ENCODE measurements around the gene CCND1.

Gene CCND1

GRCh38 chr11:69603111-69603836 is 37.7 kb upstream of the CCND1 start:
- no peak overlapping the region for H3K27ac ChIP-seq (ENCODE audit: low read depth, low read length)
- H4K20me1 ChIP-seq (ENCODE audit: control insufficient read depth, insufficient read depth, low read depth, low read length) = no peaks in the 10 kb centered on the region; the same call in 1 of the 2 replicates
- no peak overlapping the region for H3K4me3 ChIP-seq (ENCODE audit: low read length)
- H3K9me2 ChIP-seq (replicated peaks; ENCODE audit: control insufficient read depth, low read length) = no peaks in the 10 kb centered on the region
- H3K4me1 ChIP-seq (ENCODE audit: control insufficient read depth, low read length) = no peaks in the 10 kb centered on the region
- H3K79me2 ChIP-seq (ENCODE audit: control insufficient read depth, low read length) = no peaks in the 10 kb centered on the region
- H3K36me3 ChIP-seq (ENCODE audit: control insufficient read depth, low read length) = no peaks in the 10 kb centered on the region
- no peaks in the 10 kb centered on the region for H3K9me3 ChIP-seq (ENCODE audit: control insufficient read depth, insufficient read depth, low read length)
- no peak for TF ChIP-seq CTCF (IDR thresholded peaks at IDR 0.05; ENCODE audit: low read depth, low read length, poor library complexity, severe bottlenecking)
- no peak for TF ChIP-seq EZH2phosphoT487 (IDR thresholded peaks at IDR 0.05; ENCODE audit: borderline replicate concordance, low read length)
- no peak overlapping the region for H3K4me2 ChIP-seq (ENCODE audit: low read length)
- no peaks in the 10 kb centered on the region for H3F3A ChIP-seq (ENCODE audit: control insufficient read depth, insufficient read depth)
- H3K27me3 ChIP-seq (ENCODE audit: control insufficient read depth, low read length) = peaks cover 8% of the 10 kb centered on the region

DNA sequence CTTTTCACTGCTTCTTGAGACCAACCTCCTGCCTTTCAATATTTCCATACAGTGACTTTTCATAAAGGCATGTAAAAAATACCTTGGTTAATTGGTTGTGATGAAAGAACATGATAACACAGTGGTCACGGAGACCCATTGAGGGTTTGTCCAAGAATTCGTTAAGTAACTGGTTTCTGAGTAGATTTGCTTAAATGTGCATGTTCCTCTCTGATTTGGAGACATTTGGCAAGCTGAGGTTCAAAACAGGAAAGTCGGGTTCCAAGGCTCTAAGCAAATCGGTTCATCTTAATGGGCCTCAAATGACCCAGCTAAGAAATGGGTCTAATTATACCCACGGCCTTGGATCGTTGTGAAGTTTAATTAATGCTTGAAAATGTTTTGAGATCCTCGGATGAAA is 36.9 kb upstream of the CCND1 start:
- Histone ChIP-seq H3K27me3 (ENCODE audit: control insufficient read depth, low read length) (peaks cover 8% of the 10 kb centered on the region), H3F3A (ENCODE audit: control insufficient read depth, insufficient read depth) (no peaks in the 10 kb centered on the region), H3K9me3 (ENCODE audit: control insufficient read depth, insufficient read depth, low read length) (no peaks in the 10 kb centered on the region), H3K4me1 (ENCODE audit: control insufficient read depth, low read length) (no peaks in the 10 kb centered on the region), H3K4me3 (ENCODE audit: low read length) (no peak overlapping the region), H3K79me2 (ENCODE audit: control insufficient read depth, low read length) (no peaks in the 10 kb centered on the region), H3K9me2 (replicated peaks; ENCODE audit: control insufficient read depth, low read length) (no peaks in the 10 kb centered on the region), H3K36me3 (ENCODE audit: control insufficient read depth, low read length) (no peaks in the 10 kb centered on the region), H3K27ac (ENCODE audit: low read depth, low read length) (no peak overlapping the region), H4K20me1 (ENCODE audit: control insufficient read depth, insufficient read depth, low read depth, low read length) (no peaks in the 10 kb centered on the region; the same call in 1 of the 2 replicates), H3K4me2 (ENCODE audit: low read length) (no peak overlapping the region)
- TF ChIP-seq CTCF (IDR thresholded peaks at IDR 0.05; ENCODE audit: low read depth, low read length, poor library complexity, severe bottlenecking) (no peak), EZH2phosphoT487 (IDR thresholded peaks at IDR 0.05; ENCODE audit: borderline replicate concordance, low read length) (no peak)

- H3K27me3 ChIP-seq (ENCODE audit: control insufficient read depth, low read length) = peaks cover 8% of the 10 kb centered on the region
- H3K9me3 ChIP-seq (ENCODE audit: control insufficient read depth, insufficient read depth, low read length) = no peaks in the 10 kb centered on the region
- TF ChIP-seq EZH2phosphoT487 (IDR thresholded peaks at IDR 0.05; ENCODE audit: borderline replicate concordance, low read length) (no peak), CTCF (IDR thresholded peaks at IDR 0.05; ENCODE audit: low read depth, low read length, poor library complexity, severe bottlenecking) (no peak)
- no peak overlapping the region for H3K4me3 ChIP-seq (ENCODE audit: low read length)
- no peaks in the 10 kb centered on the region for H3K79me2 ChIP-seq (ENCODE audit: control insufficient read depth, low read length)
- H3K9me2 ChIP-seq (replicated peaks; ENCODE audit: control insufficient read depth, low read length) = no peaks in the 10 kb centered on the region
- H3F3A ChIP-seq (ENCODE audit: control insufficient read depth, insufficient read depth) = no peaks in the 10 kb centered on the region
- H3K4me1 ChIP-seq (ENCODE audit: control insufficient read depth, low read length) = no peaks in the 10 kb centered on the region
- H3K4me2 ChIP-seq (ENCODE audit: low read length) = no peak overlapping the region
- no peaks in the 10 kb centered on the region; the same call in 1 of the 2 replicates for H4K20me1 ChIP-seq (ENCODE audit: control insufficient read depth, insufficient read depth, low read depth, low read length)
- H3K36me3 ChIP-seq (ENCODE audit: control insufficient read depth, low read length) = no peaks in the 10 kb centered on the region
- no peak overlapping the region for H3K27ac ChIP-seq (ENCODE audit: low read depth, low read length)
Measured at GRCh38 chr11:69605737-69606526, 35.0 kb upstream of the CCND1 start.

Measured in DOHH2 (cell line).